ENCODE data around the gene JADE1. TPM values are rescaled to one million over a fixed set of nuclear protein-coding genes. Genes with fewer than 3 reads are reported as not detected.

JADE1 gene
- total RNA-seq (10 to 100 TPM; 24.0 to 41.0 (median 26.7) TPM), polyA plus RNA-seq (13.9 TPM)
- long read RNA-seq, donor 1, full-length matches to known transcripts = 33 of 53 reads
- long read RNA-seq, donor 1, partial matches to known transcripts = 15 of 53 reads
- long read RNA-seq, donor 1, other reads (novel, unspliced or antisense) = 5 of 53 reads
- long read RNA-seq, donor 2, full-length matches to known transcripts = 22 of 32 reads
- long read RNA-seq, donor 2, partial matches to known transcripts = 4 of 32 reads
- long read RNA-seq, donor 2, other reads (novel, unspliced or antisense) = 6 of 32 reads
- long read RNA-seq, donor 3, full-length matches to known transcripts = 173 of 231 reads
- long read RNA-seq, donor 3, partial matches to known transcripts = 29 of 231 reads
- long read RNA-seq, donor 3, other reads (novel, unspliced or antisense) = 29 of 231 reads
- long read RNA-seq, donor 4, full-length matches to known transcripts = 16 of 30 reads
- long read RNA-seq, donor 4, partial matches to known transcripts = 5 of 30 reads
- long read RNA-seq, donor 4, other reads (novel, unspliced or antisense) = 9 of 30 reads

DNA sequence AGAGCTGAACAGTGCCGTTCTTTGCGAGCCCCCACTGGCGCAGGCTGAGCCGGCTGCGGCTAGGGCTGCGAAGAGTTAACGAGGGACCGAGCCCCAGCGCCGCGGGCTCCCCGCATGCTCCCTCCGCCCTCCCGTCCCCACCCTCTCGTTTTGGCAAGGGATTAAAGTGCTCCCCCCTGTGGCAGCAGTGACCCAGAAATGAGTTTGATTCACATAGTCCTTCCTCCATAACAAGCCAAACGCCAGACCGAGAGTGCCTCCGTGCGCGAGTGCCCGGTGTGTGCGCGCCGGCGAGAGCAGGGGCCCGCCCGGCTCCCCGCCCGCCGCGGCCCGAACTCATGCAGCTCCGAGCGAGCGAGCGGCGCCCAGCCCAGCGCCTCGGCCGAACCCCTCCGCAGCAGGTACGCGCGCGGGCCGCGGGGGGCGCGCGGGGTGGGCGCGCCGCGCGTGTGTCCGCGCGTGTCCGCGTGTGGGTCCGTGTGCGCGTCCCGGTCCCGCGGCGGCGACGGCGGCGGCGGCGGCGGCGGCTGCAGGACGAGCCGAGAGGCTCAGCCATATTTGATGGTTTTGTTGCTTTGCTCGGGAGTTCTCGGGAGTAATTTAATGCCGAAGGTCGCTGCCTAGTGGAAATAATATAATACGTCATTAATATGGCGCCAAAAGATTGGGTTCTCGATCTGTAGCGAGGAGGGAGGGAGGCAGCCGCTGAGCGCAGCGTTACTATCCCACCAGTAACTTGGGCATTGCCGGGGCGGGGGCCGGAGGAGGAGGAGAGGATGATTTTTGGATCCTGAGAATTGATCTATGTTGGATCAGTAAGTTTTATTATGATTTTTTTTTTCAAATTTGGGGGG lies at the start of gene JADE1:
JADE1 (plus strand) TSS at position 224 of the 854 bp plus-strand sequence. CDS start 22,059 bp downstream, outside the sequence.
- peak; percentile 90 to 96 (median 94) for DNase-seq
- Histone ChIP-seq H3K9me3 (ENCODE audit: control insufficient read depth, low read length) (no peaks in the 10 kb centered on the region), H3K27me3 (ENCODE audit: control insufficient read depth, insufficient read depth) (no peaks in the 10 kb centered on the region), H3K27ac (ENCODE audit: low read length) (peak within 1 kb of the TSS; percentile 99), H3K4me3 (ENCODE audit: low read length) (peak within 1 kb of the TSS; percentile 93), H3K4me1 (ENCODE audit: control insufficient read depth, insufficient read depth, low read length) (no peaks in the 10 kb centered on the region)
- intact Hi-C loops (cut with DNase I) = loop anchor here (2.0 to 10.0 kb wide), 7 partner anchors 53 to 355 kb away; no protein-coding TSS in a partner anchor
- WGBS = under 1% methylated on average over 91 of the region's 91 CpGs
- peak; percentile 79 to 87 for ATAC-seq

DNA sequence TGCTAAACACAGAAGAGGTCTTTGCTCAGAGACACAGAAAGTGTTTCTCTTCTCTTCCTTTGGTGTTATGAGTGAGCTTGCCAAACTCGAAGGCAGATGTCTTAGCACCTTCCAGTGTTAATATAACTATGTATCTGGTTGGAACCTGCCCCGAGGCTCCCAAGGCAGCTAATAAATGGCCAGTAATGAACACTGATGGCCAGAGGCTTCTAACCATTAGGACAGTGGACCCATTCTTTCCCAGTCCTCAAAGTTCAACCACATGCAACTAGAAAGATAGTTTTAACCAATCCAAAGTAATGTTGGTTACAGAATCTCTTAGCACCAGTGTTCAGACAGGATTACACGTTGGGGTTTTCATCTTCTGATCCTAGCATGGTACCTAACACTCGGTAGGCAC lies 42.7 kb upstream of the JADE1 start:
- ATAC-seq = no peak

DNA sequence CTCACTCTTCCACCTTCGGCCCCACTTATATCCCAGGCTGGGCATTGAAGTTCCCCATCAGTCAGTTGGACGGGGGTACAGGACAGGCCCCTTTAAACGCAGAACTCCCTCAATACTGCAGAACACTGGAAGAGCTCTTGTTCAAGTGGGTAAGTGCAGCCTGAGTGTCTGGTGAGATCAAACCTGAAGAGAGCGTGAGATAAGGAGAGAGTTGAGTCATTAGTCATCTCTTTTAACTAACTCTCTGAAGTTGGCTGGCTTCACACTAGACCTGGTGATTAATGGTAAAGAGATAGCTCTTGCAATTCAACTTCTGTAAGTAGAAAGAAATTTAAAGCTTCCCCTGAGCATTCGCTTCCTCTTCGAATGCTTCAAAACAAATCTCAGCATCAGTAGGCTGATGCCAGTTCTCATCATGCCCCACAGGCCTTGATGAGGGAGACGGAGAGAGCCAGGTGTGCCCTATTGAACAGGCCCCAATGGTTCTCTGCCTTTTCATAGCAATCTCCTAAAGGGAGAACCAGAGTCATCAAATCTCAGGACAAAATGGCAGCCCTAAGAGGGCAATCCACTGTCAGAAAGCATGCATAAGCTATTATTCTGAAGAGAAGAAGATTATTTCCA lies 41.0 kb upstream of the JADE1 start:
- WGBS = 74% methylated on average over 7 of the region's 7 CpGs
- DNase-seq (no peak), ATAC-seq (peak in 1 of 2 donors; percentile 58)
- intact Hi-C loops (cut with DNase I) = no loop called here
- Histone ChIP-seq H3K4me3 (ENCODE audit: low read length) (no peak overlapping the region), H3K27ac (ENCODE audit: low read length) (no peak overlapping the region), H3K9me3 (ENCODE audit: control insufficient read depth, low read length) (no peaks in the 10 kb centered on the region), H3K27me3 (ENCODE audit: control insufficient read depth, insufficient read depth) (no peaks in the 10 kb centered on the region), H3K4me1 (ENCODE audit: control insufficient read depth, insufficient read depth, low read length) (no peaks in the 10 kb centered on the region)

More for the DNA sequence above, 42.7 kb upstream of the JADE1 start:
- Histone ChIP-seq H3K4me3 (ENCODE audit: low read length) (no peak overlapping the region), H3K4me1 (ENCODE audit: control insufficient read depth, insufficient read depth, low read length) (no peaks in the 10 kb centered on the region), H3K9me3 (ENCODE audit: control insufficient read depth, low read length) (no peaks in the 10 kb centered on the region), H3K27me3 (ENCODE audit: control insufficient read depth, insufficient read depth) (no peaks in the 10 kb centered on the region), H3K27ac (ENCODE audit: low read length) (no peak overlapping the region)
- WGBS = 69% methylated on average over 4 of the region's 4 CpGs
- intact Hi-C loops (cut with DNase I) = no loop called here
- DNase-seq = no peak

DNA sequence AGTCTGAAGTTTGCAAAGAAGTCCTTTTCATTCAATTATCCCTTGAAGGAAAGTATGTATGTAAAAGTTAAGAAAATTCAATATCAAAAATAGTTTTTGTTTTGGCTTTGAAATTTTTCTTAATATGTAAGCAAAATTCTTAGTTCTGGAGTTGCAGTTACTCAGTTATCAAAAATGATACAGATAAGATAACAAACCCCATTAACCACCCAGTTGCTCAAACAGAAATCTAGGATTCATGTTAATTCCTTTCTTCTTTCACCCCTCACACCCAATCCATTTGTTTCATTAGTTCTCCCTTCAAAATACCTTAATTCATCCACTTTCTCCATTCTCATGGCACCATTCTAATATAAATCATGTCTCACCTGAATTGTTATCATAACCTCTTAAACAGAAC lies 40.5 kb upstream of the JADE1 start:
- Histone ChIP-seq H3K4me1 (ENCODE audit: control insufficient read depth, insufficient read depth, low read length) (no peaks in the 10 kb centered on the region), H3K9me3 (ENCODE audit: control insufficient read depth, low read length) (no peaks in the 10 kb centered on the region), H3K27ac (ENCODE audit: low read length) (no peak overlapping the region), H3K27me3 (ENCODE audit: control insufficient read depth, insufficient read depth) (no peaks in the 10 kb centered on the region), H3K4me3 (ENCODE audit: low read length) (no peak overlapping the region)
- ATAC-seq = no peak
- DNase-seq = no peak
- intact Hi-C loops (cut with DNase I) = no loop called here

DNA sequence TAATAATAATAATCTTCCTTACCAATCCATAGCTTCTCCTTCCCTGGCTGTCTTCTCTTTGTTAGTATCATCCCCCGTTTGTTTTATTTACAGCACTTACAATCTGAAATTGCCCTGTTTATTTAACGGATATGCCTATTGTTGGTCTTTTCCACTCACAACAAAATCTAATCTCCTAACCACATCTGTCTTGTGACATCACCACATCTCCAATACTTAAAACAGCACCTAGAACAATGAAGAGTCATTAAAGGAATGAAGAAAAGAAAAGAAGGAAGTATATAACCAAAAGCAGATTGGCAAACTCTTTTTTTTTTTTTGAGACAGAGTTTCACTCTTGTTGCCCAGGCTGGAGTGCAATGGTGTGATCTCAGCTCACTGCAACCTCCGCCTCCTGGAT lies 38.7 kb upstream of the JADE1 start:
- 73% methylated on average over 3 of the region's 3 CpGs for WGBS
- Histone ChIP-seq H3K4me3 (ENCODE audit: low read length) (no peak overlapping the region), H3K9me3 (ENCODE audit: control insufficient read depth, low read length) (no peaks in the 10 kb centered on the region), H3K27ac (ENCODE audit: low read length) (no peak overlapping the region), H3K4me1 (ENCODE audit: control insufficient read depth, insufficient read depth, low read length) (no peaks in the 10 kb centered on the region), H3K27me3 (ENCODE audit: control insufficient read depth, insufficient read depth) (no peaks in the 10 kb centered on the region)
- no peak for DNase-seq
- intact Hi-C loops (cut with DNase I) = no loop called here
- ATAC-seq = no peak

DNA sequence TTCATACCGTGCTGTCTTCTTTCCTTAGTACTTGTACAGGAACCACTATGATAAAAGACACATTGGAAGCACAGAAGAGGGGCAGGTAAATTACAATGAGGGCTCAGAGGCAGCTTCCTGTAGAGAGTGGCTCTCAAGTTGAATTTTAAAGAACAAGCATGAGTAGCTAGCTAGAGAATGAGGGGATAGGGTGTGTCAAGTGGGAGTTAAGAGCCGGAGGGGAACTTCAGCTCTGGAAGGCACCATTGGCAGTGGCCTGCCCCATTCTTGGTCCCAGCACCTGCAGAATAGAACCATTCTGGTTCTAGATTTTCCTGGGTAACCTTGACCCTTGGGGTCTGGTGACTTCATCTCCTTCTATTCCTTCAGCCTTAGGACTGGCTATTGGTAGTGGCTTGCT lies 34.0 kb upstream of the JADE1 start:
- H3K27ac ChIP-seq (ENCODE audit: low read length) = no peak overlapping the region

DNA sequence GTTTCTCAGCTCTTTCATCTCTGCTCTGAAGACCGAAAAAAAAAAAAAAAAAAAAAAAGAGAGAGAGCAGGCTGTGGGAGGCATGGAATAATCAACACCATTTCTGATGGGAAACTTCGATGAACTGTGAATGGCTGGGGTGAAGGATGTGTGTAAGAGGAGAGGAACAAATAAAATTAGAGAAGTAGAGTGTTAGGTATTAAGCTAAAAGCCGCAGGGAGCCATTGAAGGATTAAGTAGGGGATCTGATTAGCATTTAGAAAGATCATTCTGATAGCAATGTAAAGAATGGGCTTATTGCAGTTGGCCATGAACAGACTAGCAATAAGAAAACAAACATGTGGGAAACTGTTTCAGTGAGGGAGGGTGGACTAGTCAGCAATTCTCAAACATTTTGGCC lies 33.6 kb upstream of the JADE1 start:
- intact Hi-C loops (cut with DNase I) = no loop called here
- 72% methylated on average over 3 of the region's 3 CpGs for WGBS

More for the DNA sequence above, 34.0 kb upstream of the JADE1 start:
- intact Hi-C loops (cut with DNase I) = no loop called here
- WGBS = 93% methylated on average over 2 of the region's 2 CpGs
- Histone ChIP-seq H3K4me3 (ENCODE audit: low read length) (no peak overlapping the region), H3K27me3 (ENCODE audit: control insufficient read depth, insufficient read depth) (no peaks in the 10 kb centered on the region), H3K4me1 (ENCODE audit: control insufficient read depth, insufficient read depth, low read length) (no peaks in the 10 kb centered on the region), H3K9me3 (ENCODE audit: control insufficient read depth, low read length) (no peaks in the 10 kb centered on the region)
- ATAC-seq = no peak
- no peak for DNase-seq

DNA sequence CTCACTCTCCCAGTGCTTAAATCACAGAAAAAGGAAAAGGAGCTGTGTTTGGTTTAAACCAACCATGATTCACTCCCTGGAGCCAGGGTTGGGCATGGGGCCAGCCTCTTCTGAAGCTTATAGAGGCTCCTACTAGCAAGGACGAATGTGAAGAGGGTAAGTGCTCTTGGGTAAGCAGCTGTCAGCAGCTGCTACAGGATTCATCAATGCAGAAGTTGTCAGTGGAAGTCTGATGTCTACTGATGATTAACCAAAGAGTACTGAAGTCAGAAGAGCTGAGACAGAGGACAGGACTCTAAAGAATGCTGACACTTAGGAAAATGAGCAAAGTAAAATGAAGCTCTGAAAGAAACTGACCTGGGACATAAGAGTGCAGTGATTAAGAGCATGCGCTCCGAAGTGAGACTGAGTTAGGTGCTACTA lies 32.7 kb upstream of the JADE1 start:
- intact Hi-C loops (cut with DNase I) = no loop called here
- H3K27ac ChIP-seq (ENCODE audit: low read length) = no peak overlapping the region
- H3K27me3 ChIP-seq (ENCODE audit: control insufficient read depth, insufficient read depth) = no peaks in the 10 kb centered on the region
- DNase-seq = peak; percentile 80 to 87 (median 83)
- ATAC-seq = peak; percentile 72 to 85
- 41% methylated on average over 3 of the region's 3 CpGs for WGBS
- no peaks in the 10 kb centered on the region for H3K9me3 ChIP-seq (ENCODE audit: control insufficient read depth, low read length)
- H3K4me1 ChIP-seq (ENCODE audit: control insufficient read depth, insufficient read depth, low read length) = no peaks in the 10 kb centered on the region
- H3K4me3 ChIP-seq (ENCODE audit: low read length) = no peak overlapping the region

More for the DNA sequence above, 33.6 kb upstream of the JADE1 start:
- Histone ChIP-seq H3K27ac (ENCODE audit: low read length) (no peak overlapping the region), H3K27me3 (ENCODE audit: control insufficient read depth, insufficient read depth) (no peaks in the 10 kb centered on the region), H3K9me3 (ENCODE audit: control insufficient read depth, low read length) (no peaks in the 10 kb centered on the region), H3K4me3 (ENCODE audit: low read length) (no peak overlapping the region), H3K4me1 (ENCODE audit: control insufficient read depth, insufficient read depth, low read length) (no peaks in the 10 kb centered on the region)
- DNase-seq (no peak), ATAC-seq (no peak)

DNA sequence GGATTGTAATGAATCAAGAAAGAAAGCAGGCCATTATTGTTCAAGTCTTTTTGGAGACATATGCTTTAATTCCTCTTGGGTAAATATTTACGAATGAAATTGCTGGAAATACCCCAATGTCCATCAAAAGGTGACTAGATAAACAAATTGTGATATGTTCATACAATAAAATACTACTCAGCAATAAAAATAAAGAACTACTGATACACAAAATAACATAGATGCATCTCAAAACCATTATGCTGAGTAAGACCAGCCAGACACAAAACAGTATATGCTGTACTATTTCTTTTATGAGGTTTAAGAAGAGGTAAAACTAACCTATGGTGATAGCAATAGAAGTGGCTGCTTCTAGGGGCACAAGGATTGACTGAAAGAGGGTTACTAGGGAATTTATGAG lies 28.8 kb upstream of the JADE1 start:
- Histone ChIP-seq H3K27me3 (ENCODE audit: control insufficient read depth, insufficient read depth) (no peaks in the 10 kb centered on the region), H3K27ac (ENCODE audit: low read length) (no peak overlapping the region), H3K4me1 (ENCODE audit: control insufficient read depth, insufficient read depth, low read length) (no peaks in the 10 kb centered on the region), H3K9me3 (ENCODE audit: control insufficient read depth, low read length) (no peaks in the 10 kb centered on the region), H3K4me3 (ENCODE audit: low read length) (no peak overlapping the region)
- intact Hi-C loops (cut with DNase I) = no loop called here
- no peak for ATAC-seq
- no peak for DNase-seq
- 84% methylated on average over 1 of the region's 1 CpG for WGBS

DNA sequence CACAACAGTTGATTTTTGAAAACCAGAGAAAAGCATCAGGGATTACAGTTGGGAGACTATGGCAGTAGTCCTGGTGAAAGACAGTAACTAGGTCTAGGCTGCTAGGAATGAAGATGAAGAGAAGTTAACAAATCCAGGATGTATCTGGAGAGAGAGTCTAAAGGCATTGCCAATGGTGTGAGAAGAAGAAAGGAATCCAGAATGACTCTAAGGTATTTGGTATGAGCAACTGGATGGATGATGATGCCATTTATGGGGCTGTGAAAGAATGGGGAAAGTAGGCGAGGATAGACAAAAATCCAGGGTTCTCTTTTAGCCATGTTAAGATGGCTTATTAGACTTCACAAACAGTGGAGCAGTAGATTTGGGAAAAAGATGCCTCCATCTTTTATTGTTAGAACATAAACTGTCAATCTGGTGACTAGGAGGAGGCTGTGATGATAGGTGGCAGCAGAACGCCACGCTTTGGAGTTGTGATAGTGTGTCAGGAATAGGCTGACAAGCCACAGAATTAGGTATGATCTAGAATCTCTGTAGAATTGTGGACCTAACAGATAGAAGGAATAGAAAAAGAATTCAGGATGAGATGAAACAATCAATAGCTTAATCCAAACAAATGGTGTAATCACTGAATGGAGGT lies 27.3 kb upstream of the JADE1 start:
- intact Hi-C loops (cut with DNase I) = no loop called here
- H3K27me3 ChIP-seq (ENCODE audit: control insufficient read depth, insufficient read depth) = no peaks in the 10 kb centered on the region
- H3K4me1 ChIP-seq (ENCODE audit: control insufficient read depth, insufficient read depth, low read length) = no peaks in the 10 kb centered on the region
- DNase-seq (peak in 1 of 3 donors; percentile 65), ATAC-seq (peak; percentile 60 to 67)
- no peak overlapping the region for H3K4me3 ChIP-seq (ENCODE audit: low read length)
- 66% methylated on average over 3 of the region's 3 CpGs for WGBS
- no peak overlapping the region for H3K27ac ChIP-seq (ENCODE audit: low read length)
- H3K9me3 ChIP-seq (ENCODE audit: control insufficient read depth, low read length) = no peaks in the 10 kb centered on the region
